ENCODE data around the gene CPEB2.

The CPEB2 gene

DNA sequence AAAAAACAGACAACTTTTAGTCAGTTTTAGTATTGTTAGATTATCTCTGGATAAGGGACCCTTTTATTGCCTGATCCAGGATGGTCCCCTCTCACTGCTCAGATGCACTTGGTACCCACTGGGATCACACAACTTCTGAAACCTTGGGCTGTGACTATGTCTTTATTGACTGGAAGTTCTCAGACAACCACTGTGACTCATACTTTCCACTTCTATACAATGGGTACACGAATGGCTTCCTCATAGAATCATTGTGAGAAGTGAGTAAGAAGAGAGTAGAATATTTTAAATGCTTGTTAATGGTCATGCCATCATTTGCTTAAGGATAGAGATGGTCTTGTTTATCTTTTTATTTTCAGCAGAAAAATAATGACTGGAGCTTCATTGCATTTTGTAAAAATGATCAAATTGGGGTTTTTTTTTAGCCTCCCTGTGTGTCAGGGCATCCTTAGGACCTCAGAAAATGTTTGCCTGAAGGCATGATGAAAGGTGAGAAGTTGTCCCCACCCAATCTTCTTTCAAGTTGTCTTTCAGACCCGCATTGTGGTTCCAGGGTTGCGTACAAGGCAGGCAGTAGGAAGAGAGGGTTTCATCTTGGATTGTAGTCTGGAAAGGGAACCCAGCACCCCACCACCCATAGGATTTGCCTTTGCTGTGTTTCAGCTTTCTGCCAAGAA lies 115.1 kb downstream of the CPEB2 start:
- DNase-seq (ENCODE audit: low read depth): no peak
- no peak overlapping the region for H3K4me3 ChIP-seq (ENCODE audit: control insufficient read depth, low read depth, low read length)
- no peak for TF ChIP-seq CTCF (IDR thresholded peaks at IDR 0.05; ENCODE audit: control insufficient read depth, insufficient read depth, low read depth, low read length, missing control alignments)

DNA sequence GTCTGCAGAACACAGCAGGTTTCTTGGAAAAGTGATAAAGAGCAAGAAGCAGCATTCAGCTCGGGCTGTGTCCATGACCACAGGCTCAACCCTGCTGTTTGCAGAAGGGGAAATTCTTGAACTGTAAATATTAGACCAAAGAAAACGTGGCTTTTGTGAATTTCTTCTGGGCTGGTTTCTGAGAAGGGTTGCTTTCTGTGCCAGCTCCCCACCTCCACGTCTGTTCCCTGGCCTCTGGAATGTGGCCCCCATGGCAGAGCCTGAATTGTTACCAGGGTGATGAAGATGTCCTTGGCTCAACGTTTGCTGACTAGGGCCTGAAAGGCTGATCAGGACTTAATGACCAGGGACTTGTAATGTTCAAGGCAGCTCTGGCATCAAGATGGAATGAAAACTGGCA lies 116.0 kb downstream of the CPEB2 start:
- no peak overlapping the region for H3K4me3 ChIP-seq (ENCODE audit: control insufficient read depth, low read depth, low read length)
- no peak for DNase-seq (ENCODE audit: low read depth)
- TF ChIP-seq CTCF (IDR thresholded peaks at IDR 0.05; ENCODE audit: control insufficient read depth, insufficient read depth, low read depth, low read length, missing control alignments): no peak

Measured in AG09309 (cell line).